Midbrain (tissue), 1 donor: ENCODE results near the gene ADAP1.

Experiments
- DNase-seq: peaks from one replicate; lab custom pipeline; 2025; lab: John Stamatoyannopoulos, UW

The ADAP1 gene

DNA sequence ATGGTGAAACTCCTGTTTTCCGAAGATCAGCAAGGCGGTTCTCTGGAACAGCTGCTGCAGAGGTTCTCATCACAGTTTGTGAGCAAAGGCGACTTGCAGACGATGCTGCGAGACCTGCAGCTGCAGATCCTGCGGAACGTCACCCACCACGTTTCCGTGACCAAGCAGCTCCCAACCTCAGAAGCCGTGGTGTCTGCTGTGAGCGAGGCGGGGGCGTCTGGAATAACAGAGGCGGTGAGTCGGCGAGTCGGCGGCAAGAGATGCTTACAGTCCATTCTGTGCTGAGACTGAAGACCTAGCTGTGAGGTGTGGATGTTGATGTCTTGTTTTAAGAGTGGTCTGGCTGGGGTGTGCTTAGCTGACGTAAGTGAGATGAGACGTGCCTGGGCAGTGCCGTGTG lies 94.3 kb downstream of the ADAP1 start:
- no peak for DNase-seq

DNA sequence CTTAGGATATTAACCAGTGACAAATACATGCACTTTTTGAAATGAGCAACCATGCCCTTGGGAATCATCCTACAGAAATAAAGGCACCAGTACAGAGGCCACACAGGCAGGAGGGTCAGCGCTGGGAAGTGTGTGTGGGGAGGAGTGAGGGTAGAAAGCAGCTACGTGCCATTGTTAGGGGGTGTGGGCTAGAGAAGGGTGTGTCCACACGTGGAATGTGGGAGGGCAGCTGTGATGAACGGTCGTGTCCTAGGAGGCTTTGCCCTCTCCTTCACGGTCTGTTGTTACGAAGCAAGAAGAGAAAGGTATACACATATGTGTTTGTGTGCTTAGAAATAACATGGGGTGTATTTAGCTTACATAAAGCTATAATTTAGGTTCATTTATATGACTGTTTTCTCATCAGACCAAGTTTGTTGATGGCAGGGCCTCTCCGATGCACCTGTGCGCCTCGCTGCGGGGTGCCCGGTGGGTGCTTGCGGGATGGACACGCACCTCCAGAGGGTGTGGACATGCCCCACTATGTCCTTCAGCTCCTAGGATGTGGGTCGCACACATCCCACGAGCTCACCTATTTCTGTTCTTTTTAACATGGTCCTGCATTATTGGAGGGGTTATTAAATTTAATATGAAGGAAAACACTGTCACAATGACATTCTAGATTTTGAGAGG lies 95.0 kb downstream of the ADAP1 start:
- no peak for DNase-seq

DNA sequence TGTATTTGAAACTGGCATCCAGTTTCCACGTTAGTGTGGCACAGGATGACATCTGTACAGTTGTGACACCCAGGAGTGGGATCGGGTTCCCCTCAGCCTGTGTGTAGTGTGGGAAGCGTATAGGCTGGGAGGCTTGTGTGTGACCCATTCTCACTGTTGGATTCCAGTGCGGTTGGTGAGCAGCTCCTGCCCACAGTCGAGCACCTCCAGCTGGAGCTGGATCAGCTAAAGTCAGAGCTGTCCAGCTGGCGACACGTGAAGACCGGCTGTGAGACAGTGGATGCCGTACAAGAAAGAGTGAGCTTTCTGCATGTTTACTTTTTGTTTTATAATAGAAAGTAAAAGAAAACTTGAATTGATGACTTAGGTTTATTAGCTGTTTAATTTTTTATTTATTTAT lies 96.8 kb downstream of the ADAP1 start:
- no peak for DNase-seq

DNA sequence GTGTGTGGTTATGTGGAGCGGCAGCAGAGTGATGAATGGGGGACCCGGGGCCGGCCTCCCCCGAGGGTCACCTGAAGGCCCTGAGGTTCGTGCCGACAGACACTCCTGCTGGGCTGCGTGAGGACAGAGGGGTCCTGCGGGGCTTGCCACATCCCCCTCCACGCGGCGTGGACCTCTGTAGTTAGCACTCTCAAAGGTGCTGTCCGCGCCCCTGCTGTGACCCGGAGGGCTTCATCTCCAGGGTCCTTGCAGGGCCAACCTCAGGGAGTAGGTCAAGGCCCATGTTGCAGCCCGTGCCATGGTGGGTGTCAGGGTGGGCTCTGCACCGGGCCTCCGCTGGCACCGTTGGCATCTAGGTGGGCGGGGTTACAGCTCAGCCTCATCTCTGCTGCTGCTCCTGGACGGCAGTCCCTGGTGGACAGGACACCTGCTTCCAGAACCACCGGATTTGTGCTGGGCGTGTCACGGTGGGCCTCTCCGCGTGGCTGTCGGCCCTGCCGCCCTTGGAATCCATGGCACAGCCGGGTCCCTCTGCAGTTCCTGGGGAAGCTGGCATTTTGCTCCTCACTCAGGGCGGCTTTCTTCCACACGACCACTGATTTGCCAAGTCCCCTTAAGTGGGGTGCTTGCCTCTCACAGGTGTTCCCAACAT lies 97.9 kb downstream of the ADAP1 start:
- DNase-seq = no peak

DNA sequence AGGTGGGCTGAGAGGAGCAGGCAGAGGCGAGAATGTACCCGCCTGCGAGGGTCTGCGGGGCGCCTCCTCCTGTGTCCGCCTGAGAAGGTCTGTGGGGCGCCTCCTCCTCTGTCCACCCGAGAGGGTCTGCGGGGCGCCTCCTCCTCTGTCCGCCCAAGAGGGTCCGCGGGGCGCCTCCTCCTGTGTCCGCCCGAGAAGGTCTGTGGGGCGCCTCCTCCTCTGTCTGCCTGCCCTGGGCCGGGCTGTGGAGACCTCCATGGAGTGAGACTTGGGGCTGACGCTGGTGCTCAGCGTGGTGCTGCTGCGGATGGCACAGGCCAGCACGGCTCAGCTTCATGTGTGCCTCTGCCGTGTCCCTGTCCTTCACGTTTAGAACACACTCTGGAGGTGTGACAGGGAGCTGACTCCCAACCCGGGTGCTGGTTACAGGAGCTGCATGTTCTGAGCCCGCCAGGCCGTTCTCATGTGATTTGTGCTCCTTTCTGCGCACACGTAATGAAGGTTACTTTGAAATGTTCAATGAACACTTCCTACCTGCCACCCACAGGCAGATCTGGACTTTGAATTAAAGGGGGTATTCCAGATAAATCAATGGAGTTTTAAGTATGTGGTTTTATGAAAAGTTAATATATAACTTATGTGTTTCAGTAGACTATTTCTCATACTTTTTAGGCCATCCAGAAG lies 98.7 kb downstream of the ADAP1 start:
- no peak for DNase-seq

DNA sequence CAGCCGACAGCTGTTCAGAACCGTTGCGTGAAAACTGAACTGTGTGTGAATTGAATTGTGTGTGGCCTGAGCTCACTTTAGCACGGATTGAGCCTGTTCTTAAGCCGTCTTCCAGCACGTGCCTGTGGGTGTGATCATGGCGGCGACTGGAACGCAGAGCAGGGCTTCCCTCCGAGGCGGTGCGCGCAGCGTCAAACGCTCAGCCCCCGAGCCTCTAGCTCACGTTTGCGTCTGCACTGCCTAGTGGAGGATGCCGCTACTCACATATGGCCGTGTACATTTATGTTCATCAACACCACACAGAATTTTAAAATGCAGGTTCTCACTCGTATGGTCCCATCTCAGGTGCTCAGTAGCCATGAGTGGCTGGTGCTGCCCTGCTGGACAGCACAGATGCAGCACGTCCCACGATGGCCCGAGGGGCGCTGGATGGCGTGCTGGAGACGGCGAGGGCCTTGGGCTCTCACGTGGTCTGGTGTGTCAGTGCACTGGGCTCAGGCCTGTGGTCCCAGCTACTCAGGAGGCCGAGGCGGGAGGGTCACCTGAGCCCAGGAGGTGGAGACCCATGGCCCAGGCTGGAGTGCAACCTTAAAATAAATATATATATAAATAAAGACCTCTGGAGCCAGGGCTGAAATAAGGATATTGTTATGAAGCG lies 100.2 kb downstream of the ADAP1 start:
- DNase-seq = no peak

DNA sequence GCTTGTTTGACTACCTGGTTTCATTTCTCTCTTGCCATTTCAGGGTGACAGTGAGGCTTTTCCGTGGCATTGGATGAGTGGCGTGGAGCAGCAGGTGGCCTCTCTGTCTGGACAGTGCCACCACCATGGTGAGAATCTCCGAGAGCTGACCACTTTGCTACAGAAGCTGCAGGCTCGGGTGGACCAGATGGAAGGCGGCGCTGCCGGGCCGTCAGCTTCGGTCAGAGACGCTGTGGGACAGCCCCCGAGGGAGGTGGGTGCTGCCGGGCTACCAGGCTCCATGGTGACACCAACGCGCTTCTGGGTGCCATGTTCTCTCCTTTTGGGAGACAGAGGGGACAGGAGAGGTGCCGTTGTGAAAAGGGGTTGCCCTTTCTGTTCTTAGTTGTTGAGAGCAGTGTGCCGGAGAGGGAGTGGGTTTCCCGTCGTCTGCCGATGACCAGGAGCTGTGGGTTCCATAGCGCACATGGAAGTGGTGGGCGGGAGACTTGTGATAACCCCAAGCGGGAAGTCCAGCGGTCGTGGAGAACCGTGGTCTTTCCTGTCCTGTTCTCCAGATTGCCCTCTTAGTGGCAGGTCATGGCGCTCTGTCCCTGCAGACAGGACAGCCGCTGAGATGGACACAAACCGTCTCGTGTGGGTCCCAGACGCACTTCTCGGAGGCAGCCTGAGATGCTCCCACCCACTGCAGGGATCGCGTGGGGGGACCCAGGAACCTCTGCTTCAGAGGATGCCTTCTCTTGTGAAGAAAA lies 100.9 kb downstream of the ADAP1 start:
- no peak for DNase-seq

DNA sequence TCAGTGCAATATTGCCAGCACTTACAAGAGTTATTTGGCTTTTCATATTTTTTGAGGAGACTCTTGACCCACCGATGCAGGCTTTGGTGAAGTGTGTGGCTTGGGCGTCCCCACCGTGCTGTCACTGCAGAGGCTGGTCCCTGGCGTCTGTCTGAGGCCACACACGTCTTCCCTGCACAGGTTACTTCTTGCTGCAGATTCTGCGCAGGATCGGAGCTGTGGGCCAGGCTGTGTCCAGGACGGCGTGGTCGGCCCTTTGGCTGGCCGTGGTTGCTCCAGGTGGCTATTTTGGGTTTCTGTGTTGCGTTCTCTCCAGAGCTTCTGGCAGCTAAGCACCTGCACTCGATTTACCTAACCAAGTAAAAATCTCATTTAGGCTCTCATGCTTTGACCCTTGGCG lies 103.3 kb downstream of the ADAP1 start:
- no peak for DNase-seq

DNA sequence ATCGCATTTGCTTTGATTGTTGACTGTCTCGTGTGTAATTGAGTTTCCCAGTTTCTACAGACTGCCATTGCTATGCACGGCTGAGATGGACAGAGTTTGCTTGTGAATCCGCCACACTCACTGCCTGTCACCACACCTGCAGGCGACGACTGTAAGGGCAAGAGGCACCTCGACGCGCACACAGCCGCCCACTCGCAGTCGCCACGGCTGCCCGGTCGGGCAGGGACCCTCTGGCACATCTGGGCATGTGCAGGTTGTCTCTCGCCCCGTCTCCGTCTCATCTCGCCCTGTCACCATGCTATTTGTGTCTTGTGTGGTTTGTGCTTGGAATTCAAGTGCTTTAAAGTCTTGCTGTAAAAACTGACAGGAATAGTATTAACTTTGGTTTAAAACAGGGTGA lies 104.7 kb downstream of the ADAP1 start:
- no peak for DNase-seq

DNA sequence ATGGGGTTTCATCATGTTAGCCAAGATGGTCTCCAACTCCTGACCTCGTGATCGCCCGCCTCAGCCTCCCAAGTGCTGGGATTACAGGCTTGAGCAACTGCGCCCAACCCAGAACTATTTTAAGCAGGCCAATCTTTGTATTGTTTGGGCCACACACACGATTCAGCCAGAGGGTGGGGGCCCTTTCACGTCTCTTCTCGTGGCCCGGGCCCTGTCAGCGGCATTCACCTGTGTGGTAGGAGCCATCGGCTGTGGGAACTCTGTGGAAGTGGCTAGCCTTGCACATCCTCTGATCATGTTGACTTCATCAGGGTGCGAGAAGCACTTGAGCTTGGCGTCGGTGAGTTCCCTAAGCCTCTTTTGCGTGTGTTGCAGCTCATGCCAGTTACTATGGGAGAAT lies 105.3 kb downstream of the ADAP1 start:
- no peak for DNase-seq
